ENCODE results near the gene SUN2. TPM values are rescaled to one million over a fixed set of nuclear protein-coding genes. Genes with fewer than 3 reads are reported as not detected.

The SUN2 gene
- total RNA-seq, 2 donors from 2014 or later: 106 to 123 TPM

- Histone ChIP-seq H3K4me1 (no peaks in the 10 kb centered on the region), H3K36me3 (no peaks in the 10 kb centered on the region), H3K4me3 (no peak overlapping the region), H3K27ac (no peak overlapping the region), H3K9ac (ENCODE audit: low read depth in 2 of 2, low read length in 2 of 2) (no peak overlapping the region), H3K9me3 (no peaks in the 10 kb centered on the region), H3K27me3 (no peaks in the 10 kb centered on the region)
- TF ChIP-seq, protein P1, sequence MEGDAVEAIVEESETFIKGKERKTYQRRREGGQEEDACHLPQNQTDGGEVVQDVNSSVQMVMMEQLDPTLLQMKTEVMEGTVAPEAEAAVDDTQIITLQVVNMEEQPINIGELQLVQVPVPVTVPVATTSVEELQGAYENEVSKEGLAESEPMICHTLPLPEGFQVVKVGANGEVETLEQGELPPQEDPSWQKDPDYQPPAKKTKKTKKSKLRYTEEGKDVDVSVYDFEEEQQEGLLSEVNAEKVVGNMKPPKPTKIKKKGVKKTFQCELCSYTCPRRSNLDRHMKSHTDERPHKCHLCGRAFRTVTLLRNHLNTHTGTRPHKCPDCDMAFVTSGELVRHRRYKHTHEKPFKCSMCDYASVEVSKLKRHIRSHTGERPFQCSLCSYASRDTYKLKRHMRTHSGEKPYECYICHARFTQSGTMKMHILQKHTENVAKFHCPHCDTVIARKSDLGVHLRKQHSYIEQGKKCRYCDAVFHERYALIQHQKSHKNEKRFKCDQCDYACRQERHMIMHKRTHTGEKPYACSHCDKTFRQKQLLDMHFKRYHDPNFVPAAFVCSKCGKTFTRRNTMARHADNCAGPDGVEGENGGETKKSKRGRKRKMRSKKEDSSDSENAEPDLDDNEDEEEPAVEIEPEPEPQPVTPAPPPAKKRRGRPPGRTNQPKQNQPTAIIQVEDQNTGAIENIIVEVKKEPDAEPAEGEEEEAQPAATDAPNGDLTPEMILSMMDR (IDR thresholded peaks at IDR 0.05): no peak
- no peak for DNase-seq
- intact Hi-C loops (cut with DNase I): no loop called here
Measured at GRCh38 chr22:38784035-38784434, 28.2 kb upstream of the SUN2 start.

GRCh38 chr22:38783095-38783615 is 27.4 kb upstream of the SUN2 start:
- intact Hi-C loops (cut with DNase I): no loop called here
- H3K36me3 ChIP-seq: no peaks in the 10 kb centered on the region
- H3K27ac ChIP-seq: no peak overlapping the region
- H3K27me3 ChIP-seq: no peaks in the 10 kb centered on the region
- H3K9me3 ChIP-seq: no peaks in the 10 kb centered on the region
- H3K9ac ChIP-seq (ENCODE audit: low read depth in 2 of 2, low read length in 2 of 2): no peak overlapping the region
- no peak for DNase-seq
- H3K4me3 ChIP-seq: no peak overlapping the region
- TF ChIP-seq, protein P1 (IDR thresholded peaks at IDR 0.05): no peak
- no peaks in the 10 kb centered on the region for H3K4me1 ChIP-seq

GRCh38 chr22:38782402-38783094 is 26.8 kb upstream of the SUN2 start:
- Histone ChIP-seq H3K9ac (ENCODE audit: low read depth in 2 of 2, low read length in 2 of 2) (no peak overlapping the region), H3K4me3 (no peak overlapping the region), H3K9me3 (no peaks in the 10 kb centered on the region), H3K27ac (no peak overlapping the region), H3K36me3 (no peaks in the 10 kb centered on the region), H3K27me3 (no peaks in the 10 kb centered on the region), H3K4me1 (no peaks in the 10 kb centered on the region)
- DNase-seq: no peak
- intact Hi-C loops (cut with DNase I): no loop called here
- TF ChIP-seq, protein P1 (IDR thresholded peaks at IDR 0.05): no peak

DNA sequence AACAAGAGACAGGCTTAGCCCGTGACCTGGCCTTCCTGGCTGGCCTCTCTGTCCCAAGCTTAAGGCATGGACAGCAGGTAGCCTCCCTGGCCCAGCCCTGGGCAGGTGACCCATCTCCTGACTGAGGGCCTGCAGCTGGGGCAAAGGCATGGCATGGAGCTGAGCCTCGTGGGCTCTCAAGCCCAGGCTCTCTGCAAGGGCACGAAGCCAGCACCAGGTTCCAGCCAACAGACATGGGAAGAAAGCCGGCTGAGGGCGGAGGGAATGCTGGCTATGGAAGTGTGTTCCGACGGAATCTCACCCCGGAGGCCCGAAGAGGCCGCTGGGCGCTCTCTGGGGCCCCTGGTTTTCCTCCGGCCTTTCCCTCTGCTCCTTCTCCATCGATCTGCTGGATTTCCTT is 25.2 kb upstream of the SUN2 start:
- intact Hi-C loops (cut with DNase I): no loop called here
- no peak overlapping the region for H3K4me3 ChIP-seq
- H3K36me3 ChIP-seq: no peaks in the 10 kb centered on the region
- TF ChIP-seq, protein P1 (IDR thresholded peaks at IDR 0.05): no peak
- no peak overlapping the region for H3K9ac ChIP-seq (ENCODE audit: low read depth in 2 of 2, low read length in 2 of 2)
- no peak for DNase-seq
- no peaks in the 10 kb centered on the region for H3K27me3 ChIP-seq
- H3K9me3 ChIP-seq: no peaks in the 10 kb centered on the region
- H3K27ac ChIP-seq: no peak overlapping the region
- no peaks in the 10 kb centered on the region for H3K4me1 ChIP-seq

DNA sequence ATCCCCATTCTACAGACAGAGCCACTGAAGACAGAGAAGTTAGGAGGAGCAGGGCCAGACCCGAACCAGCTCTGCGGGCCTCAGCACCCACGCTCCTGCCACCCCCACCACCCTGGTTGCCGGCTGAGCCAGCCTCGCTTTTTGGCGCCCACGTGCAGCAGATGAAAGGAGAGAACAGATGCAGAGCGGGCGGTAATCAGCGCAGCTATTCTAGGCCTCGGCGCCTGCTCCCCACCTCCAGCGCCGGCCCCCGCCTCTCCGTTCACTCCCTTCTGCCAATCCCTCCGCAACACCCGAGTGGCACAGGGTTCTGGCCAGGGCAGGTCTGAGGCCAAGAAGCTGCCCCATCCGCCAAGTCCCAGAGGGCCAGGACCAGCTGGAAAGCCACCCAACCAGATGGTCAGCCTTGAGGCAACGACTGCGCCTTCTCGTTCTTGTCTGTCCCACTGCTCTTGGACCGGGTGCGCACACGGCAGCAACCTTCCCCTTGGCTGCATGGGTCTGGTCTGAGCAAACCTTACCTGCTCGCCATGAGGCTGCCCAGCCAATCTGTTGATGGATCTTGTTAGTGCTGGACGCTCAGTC is 21.4 kb upstream of the SUN2 start:
- H3K4me3 ChIP-seq: no peak overlapping the region
- DNase-seq: no peak
- H3K36me3 ChIP-seq: no peaks in the 10 kb centered on the region
- TF ChIP-seq, protein P1 (IDR thresholded peaks at IDR 0.05): no peak
- no peaks in the 10 kb centered on the region for H3K4me1 ChIP-seq
- no peak overlapping the region for H3K9ac ChIP-seq (ENCODE audit: low read depth in 2 of 2, low read length in 2 of 2)
- intact Hi-C loops (cut with DNase I): loop anchor here (10.0 kb wide), 1 partner anchor 68 kb away; the partner anchor contains the start of gene NPTXR
- no peaks in the 10 kb centered on the region for H3K27me3 ChIP-seq
- no peak overlapping the region for H3K27ac ChIP-seq
- no peaks in the 10 kb centered on the region for H3K9me3 ChIP-seq
